HS-5 (cell line): ENCODE data around the gene LARGE1.

ENCODE experiments used
- DNase-seq: peaks from one replicate; pipeline ENCODE4 v3.0.0-alpha.2; 2012; ENCODE audit warnings: low read depth

LARGE1 gene

GRCh38 chr22:33817512-33818127, 102.7 kb downstream of the LARGE1 start:
- no peak for DNase-seq

GRCh38 chr22:33812360-33812977, 107.8 kb downstream of the LARGE1 start:
- DNase-seq, result no peak

- DNase-seq, result no peak
These were observed 108.6 kb downstream of the LARGE1 start for GRCh38 chr22:33811686-33812085.

- no peak for DNase-seq
These were observed 109.1 kb downstream of the LARGE1 start for GRCh38 chr22:33811208-33811607.

GRCh38 chr22:33807470-33807869, 112.8 kb downstream of the LARGE1 start:
- DNase-seq, result no peak

GRCh38 chr22:33806191-33806590, 114.1 kb downstream of the LARGE1 start:
- DNase-seq, result no peak

- no peak for DNase-seq
These were observed 116.6 kb downstream of the LARGE1 start for GRCh38 chr22:33803371-33804282.

- no peak for DNase-seq
These were observed 121.9 kb downstream of the LARGE1 start for GRCh38 chr22:33798401-33798800.

GRCh38 chr22:33796494-33796893, 123.8 kb downstream of the LARGE1 start:
- no peak for DNase-seq

- no peak for DNase-seq
These were observed 126.8 kb downstream of the LARGE1 start for GRCh38 chr22:33793475-33793874.

- no peak for DNase-seq
These were observed 127.4 kb downstream of the LARGE1 start for GRCh38 chr22:33792832-33793231.

GRCh38 chr22:33789690-33790253, 130.5 kb downstream of the LARGE1 start:
- no peak for DNase-seq

- DNase-seq, result no peak
These were observed 131.3 kb downstream of the LARGE1 start for GRCh38 chr22:33788927-33789326.

GRCh38 chr22:33787645-33788456, 132.4 kb downstream of the LARGE1 start:
- no peak for DNase-seq

GRCh38 chr22:33786149-33786548, 134.1 kb downstream of the LARGE1 start:
- DNase-seq, result no peak

GRCh38 chr22:33785283-33785968, 134.8 kb downstream of the LARGE1 start:
- no peak for DNase-seq

GRCh38 chr22:33781411-33781810, 138.9 kb downstream of the LARGE1 start:
- no peak for DNase-seq

GRCh38 chr22:33780531-33781136, 139.6 kb downstream of the LARGE1 start:
- no peak for DNase-seq

- no peak for DNase-seq
These were observed 141.0 kb downstream of the LARGE1 start for GRCh38 chr22:33779243-33779642.

- DNase-seq, result no peak
These were observed 143.8 kb downstream of the LARGE1 start for GRCh38 chr22:33776491-33776890.

- no peak for DNase-seq
These were observed 145.5 kb downstream of the LARGE1 start for GRCh38 chr22:33774781-33775180.
